Left lobe of liver (tissue), 2 donors: ENCODE data around the gene PABPC1L. TPM values are rescaled to one million over a fixed set of nuclear protein-coding genes. Genes with fewer than 3 reads are reported as not detected.

Experiments
- ATAC-seq: fragments of 200-7000 bp; cut with Tn5 transposase; one replicate; pipeline ENCODE4 v1.9.1; 2020; ENCODE audit warnings: mild to moderate bottlenecking, moderate library complexity
- DNase-seq: peaks from one replicate; pipeline ENCODE4 v3.0.0-alpha.2; 2020; ENCODE audit warnings: low spot score
- total RNA-seq: library from RNA; stranded (reverse); gene quantifications from one replicate; pipeline ENCODE4 v1.2.1, GENCODE V29; 2021
- donor health status: DM: no; HTN: no; CAD: no; lungs with moderate emphysema.
- donor health status: DM: no; HTN: yes; CAD: no.

Gene PABPC1L
- total RNA-seq, 1 donor from 2014 or later = 37.3 TPM

DNA sequence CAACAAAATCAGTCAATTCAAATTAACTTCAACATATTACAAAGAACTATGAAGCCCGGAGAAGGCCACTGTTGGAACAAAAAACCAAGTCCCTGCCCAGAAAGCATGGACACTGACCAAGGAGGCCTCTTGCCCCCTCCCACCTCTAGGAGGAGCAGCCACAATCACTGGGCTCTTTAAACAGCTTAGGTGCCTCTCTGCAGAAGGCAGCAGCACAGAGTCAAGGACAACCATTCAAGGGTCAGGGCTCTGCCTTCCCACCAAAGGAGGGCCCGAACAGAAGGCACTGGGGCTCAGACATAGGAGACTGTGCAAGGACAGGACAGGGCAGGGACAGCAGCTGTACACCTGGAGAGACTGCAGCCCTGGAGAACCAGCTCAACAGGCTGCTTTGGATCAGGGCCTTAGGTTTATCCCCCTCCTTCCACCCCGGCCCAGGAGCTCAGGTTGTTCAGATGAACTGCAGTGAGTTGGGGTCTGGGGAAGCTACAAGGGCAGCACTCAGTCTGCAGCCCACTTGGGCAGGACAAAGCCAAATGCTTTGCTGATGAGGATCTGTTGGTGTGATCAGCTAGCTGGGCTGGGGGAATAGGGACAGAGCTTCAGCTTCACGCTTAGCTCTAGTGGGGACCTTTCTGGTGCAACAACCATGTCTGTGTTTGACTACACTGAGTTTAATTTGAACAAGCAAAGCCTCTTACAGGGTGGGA is 32.6 kb downstream of the PABPC1L start:
- DNase-seq (no peak), ATAC-seq (no peak)

DNA sequence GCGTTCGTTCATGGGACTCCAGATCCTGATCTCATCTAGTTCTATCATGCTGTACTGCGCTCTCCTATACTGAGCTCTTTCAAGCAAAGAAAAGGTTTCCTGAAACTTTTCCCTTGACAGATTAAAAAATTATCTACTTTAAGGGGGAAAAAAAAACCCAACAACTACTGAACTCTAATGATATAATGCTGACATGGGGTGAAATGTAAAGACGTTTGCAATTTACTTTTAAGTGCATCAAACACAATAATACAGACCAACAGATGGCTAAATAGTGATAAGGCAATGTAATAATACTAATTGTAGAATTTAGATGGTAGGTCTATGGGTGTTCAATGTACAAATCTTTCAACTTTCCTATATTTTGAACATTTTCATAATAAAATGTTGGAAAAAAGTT is 34.0 kb downstream of the PABPC1L start:
- no peak for ATAC-seq
- no peak for DNase-seq

DNA sequence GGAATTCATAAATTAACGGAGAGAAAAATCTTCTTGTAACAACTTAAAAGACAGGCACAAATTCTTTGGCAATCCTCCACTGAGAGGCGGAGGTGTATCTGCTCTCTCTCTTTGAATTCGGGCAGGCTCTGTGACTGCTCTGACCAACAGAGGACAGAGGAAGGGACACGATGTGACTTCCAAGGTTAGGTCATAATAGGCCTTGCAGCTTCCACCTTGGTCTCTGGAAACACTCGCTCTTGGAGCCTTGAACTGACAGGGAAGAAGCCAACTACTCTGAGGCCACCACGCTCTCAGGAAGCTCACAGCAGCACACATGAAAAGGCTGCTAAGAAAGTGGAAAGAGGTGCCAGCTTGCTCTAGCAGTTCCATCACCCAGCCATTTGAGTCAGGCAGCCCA is 35.4 kb downstream of the PABPC1L start:
- DNase-seq (no peak), ATAC-seq (no peak)

DNA sequence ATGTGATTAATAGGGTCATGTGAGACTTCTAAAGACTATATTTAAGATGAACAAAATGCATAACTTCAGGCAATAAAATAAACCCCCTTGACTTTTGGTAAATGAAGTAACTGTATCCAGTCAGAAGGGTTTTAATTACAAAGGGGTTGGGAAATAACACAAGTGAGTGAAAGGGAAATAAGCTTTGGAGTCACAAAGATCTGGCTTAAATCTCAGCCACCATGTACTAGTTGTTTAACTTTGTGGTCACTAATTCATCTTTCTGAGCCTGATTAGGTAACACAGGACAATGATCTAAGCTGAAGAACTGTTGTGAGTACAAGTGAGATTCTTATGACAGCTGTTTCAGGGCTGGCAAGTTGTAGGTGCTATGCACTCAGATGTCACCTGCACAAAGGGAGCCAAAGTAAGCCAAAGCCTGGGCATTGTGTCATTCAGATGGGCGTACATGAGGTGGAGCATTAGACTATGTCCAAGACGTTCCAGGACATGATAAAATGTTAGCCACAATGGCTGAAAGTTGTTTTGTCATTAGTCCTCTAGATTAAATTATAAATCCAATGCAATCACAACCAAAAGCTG is 36.5 kb downstream of the PABPC1L start:
- DNase-seq (peak; percentile 68), ATAC-seq (peak; percentile 85)

DNA sequence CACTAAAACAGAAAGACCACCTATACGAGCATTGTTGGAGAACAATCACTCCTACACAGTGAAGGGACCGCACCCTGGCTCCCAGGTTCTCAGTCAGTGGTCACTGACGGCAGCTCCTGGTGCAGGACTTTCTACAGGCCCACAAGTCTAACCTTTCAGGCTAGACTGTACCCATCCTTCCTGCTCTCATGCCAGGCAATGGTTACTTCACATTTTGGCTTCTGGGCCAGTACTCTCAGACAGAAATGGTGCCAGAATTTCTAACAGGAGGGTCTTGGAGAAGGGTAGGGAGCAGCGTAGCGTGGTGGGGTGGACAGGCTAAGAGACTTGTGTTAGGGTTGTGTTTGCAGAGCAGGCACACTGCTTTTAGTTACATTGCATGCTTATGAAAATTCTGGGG is 38.2 kb downstream of the PABPC1L start:
- no peak for DNase-seq
- ATAC-seq = no peak

DNA sequence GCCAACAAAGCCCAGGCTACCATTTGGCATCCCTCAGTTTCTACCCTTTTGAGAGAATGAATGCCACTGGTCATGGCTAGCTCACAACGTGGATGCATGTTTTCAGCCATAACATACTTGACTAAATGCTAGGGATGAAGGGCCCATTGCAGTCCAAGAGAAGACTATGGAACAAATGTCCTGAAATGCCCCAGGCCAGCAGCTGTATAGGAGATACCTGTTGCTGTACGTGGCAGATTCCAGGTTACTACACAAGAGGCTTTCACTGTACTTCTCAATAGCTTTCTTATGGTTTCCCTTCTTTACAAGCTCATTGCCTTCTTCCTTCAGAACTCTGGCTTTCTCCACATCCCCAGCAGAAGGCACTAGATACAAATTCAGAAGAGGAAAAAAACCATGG is 38.7 kb downstream of the PABPC1L start:
- DNase-seq = no peak
- no peak for ATAC-seq

DNA sequence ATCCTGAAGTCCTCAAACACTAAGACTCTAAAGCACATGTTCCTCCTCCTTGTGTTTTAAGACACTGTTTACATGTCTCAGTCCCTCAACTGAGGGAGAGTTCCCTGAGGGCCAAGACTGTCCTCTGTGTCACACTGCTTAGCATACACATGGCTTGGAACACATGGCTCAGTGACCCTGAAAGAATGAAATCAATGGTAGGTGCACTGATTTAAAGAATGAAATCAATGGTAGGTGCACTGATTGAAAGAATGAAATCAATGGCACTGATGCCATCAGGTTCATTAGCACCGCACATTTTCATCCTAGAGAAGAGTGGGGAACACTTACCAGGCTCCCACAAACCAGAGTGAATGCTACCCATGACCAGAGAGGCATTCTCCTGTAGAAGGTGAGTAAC is 40.5 kb downstream of the PABPC1L start:
- DNase-seq (no peak), ATAC-seq (no peak)

DNA sequence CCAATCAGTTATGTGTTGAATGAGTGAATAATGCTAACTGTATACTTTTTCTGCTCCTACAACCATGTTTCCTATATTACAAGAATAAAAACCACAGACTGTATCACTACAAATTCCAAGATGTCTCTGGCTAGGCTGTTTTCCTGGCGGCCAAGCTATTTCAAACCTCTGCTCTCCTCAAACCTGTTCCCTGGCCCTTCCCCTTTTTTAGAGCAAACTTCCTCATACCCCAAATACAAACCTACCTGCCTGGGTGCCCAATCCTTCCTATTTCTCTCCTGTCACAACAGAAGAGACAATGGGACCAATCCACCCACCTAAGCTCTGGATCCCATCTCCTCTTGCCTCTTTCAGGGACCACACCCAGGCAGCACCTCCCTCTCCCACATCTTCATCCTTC is 42.9 kb downstream of the PABPC1L start:
- DNase-seq = no peak
- ATAC-seq = no peak

DNA sequence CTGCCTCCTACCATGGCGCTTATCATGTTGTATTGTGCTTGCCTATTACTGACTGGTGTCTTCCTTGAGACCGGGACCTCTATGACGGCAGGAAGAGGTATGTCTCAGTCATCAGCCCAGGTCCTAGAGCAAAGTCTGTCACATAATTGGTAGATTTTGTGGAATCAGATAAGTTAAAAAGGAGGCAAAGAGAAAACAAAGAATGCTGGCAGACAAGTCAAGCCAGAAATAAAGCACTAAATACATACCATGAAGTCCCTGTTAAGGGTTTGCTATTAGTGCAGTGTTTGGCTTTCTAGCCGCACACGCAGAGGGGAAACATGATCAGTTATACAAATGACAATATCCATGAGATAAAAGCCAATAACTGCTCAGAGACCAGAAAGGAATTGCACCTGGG is 44.4 kb downstream of the PABPC1L start:
- DNase-seq (no peak), ATAC-seq (no peak)

DNA sequence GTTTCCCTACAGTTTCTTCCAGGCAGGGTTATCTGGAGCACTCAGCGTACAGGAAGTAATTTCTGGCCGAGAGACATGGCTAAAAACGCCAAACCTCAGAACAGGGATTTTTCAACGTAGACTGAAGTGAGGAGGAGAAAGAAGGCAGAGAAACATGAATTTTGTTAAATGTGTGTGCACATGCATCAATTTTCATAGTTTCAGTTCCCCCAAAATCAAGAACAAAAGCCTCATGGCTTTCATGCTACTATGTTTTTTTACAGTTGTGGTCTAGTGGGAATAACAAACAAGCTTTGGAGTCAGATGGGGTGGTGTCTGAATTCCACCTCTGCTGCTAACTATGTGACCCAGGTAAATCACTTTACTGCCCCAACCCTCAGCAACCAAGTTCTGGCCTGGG is 45.4 kb downstream of the PABPC1L start:
- ATAC-seq (no peak), DNase-seq (no peak)

DNA sequence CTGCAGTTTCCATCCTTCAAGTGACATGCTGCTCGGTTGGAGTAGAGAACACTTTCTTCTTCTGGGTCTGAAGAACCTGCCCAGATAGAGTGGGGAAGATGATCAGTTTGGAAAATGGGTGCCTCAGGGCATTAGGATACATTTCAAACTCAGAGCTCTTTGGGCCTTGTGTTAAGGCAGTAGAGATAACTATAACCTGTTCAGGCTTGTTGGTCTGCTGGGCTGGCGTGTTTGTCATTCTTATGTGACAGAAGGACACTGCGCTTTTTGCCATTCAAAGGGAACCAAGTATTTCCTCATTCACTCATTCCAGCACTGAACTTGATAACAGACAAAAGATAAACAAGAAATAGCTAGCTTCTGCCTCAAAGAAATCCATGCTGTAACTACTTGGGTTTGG is 46.5 kb downstream of the PABPC1L start:
- no peak for ATAC-seq
- no peak for DNase-seq

DNA sequence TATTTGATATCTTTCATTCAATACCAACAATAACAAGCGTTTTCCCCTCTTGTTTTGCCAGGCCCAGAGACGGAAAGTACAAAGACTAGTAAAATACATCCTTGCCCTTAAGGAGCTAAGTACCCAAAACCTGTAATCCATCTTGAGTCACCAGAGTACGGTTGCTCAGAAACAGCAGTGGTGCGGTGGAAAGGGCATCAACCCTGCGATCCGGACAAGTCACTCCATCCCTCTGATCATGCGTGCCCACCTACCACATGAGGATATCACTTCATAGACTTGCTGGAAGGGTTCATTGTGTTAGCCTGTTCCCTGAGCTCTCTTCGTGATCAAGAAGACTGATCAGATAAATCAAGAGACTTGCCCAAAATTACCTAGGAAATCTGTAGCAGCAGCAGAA is 48.4 kb downstream of the PABPC1L start:
- ATAC-seq = no peak
- no peak for DNase-seq

DNA sequence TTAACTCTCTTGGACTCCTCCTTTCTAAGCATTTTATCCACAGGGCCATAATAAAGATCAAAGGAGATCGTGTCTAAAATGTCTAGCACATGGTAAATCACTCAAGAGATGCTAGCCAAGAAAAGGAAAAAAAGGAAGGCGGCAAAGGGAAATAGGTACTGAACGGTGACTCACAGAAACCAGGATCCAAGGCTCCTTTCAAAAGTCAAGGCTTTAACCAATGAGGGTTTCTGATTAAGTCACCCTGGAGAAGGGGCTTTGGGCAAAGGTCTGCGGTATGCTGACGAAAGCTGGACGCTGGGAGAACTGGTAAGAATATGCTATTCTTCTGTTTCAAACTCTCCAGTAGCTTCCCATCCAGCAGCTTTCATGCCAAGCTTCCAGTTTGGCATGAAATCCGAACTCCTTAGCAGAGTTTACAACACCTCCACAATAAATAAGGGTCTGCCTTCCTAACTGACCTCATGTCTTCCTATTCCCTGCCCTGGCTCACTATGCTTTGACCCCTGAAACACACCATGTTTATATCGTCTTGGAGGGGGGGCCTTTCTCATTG is 49.3 kb downstream of the PABPC1L start:
- DNase-seq = no peak
- no peak for ATAC-seq

DNA sequence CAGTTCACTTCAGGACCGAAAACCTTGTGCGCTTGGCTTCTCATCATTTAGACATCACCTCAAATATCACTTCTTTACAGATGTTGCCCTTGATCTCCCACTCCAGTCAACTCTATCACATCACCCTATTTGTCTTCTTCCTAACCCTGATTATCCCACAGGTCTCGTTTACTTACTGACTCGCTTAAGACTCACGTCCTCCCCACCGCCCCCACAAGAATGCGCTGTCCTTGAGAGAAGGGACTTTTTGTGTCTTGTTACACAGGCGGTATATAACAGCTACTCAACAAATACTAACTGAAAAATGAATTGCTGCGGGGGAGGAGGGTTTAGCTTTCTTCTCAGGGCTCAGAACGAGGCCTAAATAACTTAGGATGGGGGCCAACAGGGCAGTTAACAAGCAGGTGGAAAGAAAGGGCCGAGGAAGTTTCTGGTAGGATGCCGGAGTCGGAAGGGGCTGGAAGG is 49.8 kb downstream of the PABPC1L start:
- ATAC-seq (peak; percentile 4), DNase-seq (no peak)

DNA sequence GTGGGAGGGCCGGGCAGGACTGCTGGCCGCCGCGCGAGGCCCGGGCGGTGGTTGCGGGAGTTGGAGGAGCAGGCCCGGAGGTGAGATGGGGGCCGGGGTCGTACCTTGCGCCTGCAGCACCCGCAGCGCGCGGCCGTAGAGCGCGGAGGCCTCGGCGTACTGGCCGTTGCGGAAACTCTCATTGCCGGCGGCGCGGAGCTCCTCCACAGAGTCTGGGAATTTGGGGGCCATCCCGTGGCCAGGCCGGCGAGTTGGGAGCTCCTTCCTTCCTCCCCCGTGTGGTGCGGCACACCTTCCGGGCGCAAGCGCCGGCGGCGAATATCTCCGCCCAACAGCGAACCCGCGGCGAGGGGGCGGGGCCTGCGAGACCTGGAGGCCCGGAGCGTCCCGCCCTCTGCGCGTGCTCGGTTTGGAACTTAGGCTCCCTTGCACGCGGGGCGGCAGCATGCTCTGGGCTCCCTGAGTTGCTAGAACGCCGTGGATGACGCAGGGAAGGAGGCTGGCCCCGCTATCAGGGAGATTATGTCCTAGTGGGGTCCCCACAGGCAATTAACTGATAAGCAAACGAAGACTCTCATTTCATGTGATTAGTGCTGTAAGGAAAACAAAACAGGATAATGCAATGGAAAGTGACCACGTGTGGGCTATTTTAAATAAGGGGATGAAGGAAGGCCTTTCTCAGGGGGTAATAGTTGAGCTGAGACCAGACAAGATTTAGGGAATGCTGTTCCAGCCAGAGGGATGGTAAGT is 50.4 kb downstream of the PABPC1L start, which contains the start of gene TOMM34:
Gene TOMM34 (minus strand): TSS at position 295 of the 750 bp plus-strand sequence. CDS start 64 bp downstream, at position 231.
- ATAC-seq (peak; percentile 99), DNase-seq (peak; percentile 97)

DNA sequence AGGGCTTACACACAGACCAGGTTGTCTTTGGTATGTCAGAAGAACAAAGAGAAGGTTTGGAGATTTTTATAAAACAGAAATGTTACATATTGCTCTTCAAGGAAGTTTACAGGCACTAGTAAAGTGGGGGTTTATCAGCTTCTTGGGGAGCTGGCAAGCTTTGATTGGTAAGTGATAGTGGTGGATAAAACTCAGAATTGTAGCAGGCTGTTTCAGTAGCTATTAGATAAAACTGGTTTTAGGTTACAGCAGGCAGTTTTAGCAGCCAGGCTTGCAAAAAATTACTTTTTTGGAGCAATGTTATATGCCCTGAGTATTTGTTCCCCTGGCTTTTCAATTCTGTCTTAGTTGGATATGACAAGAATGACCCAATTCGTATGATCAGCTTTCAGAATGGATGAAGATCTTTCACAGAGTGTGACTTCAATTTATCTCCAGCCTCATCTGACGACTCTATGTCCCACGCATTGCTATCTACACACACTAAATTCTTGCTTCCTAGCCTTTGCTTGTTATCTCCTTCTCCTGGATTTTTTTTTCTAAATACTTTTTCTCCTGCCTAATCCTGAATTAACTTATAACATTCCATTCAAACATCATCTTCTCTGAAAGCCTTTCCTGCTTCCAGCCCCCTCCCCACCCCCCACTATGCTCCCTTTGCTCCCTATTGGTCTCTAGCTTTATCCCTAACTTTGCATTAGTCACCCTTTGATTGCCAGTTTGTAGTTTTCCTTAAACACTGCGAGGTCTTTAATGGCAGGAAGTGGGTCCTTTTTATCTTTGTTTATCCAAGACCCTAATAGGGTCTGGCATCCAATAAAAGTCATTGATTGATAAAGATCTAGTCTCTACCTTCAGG is 51.4 kb downstream of the PABPC1L start:
- no peak for DNase-seq
- no peak for ATAC-seq

DNA sequence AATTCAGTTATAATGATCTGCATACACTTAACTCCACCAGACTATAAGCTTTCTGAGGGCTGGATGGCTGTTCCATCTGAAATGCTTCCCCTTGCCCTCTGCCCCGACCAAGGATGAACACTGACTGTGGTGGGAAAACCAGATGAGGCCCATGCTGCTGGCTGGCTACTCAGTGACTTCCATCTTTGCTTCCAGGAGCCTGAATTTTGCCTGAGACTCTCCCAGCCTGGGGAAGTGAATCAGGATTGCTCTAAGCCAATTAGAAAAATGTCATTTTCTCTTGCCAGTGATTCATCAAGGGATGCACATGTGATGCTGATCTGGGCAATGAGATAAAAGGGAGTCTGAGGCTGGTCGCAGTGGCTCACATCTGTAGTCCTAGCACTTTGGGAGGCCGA is 52.0 kb downstream of the PABPC1L start:
- ATAC-seq (no peak), DNase-seq (no peak)

DNA sequence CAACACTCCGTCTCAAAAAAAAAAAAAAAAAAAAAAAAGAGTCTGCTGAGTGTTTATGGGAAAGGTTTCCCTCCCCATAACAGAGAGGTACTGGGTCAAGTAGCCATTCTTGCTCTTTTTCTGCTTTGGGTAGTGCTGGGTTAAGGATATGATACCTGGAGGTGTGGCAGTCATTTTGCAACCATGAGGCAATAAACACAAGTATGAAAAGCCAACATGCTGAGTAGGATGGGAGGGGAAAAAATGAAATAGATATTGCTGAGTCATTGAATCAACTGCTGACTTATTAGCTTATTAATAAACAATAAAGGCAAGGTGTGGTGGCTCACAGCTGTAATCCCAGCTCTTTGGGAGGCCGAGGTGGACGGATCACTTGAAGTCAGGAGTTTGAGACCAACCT is 52.6 kb downstream of the PABPC1L start:
- DNase-seq = no peak
- ATAC-seq = no peak

DNA sequence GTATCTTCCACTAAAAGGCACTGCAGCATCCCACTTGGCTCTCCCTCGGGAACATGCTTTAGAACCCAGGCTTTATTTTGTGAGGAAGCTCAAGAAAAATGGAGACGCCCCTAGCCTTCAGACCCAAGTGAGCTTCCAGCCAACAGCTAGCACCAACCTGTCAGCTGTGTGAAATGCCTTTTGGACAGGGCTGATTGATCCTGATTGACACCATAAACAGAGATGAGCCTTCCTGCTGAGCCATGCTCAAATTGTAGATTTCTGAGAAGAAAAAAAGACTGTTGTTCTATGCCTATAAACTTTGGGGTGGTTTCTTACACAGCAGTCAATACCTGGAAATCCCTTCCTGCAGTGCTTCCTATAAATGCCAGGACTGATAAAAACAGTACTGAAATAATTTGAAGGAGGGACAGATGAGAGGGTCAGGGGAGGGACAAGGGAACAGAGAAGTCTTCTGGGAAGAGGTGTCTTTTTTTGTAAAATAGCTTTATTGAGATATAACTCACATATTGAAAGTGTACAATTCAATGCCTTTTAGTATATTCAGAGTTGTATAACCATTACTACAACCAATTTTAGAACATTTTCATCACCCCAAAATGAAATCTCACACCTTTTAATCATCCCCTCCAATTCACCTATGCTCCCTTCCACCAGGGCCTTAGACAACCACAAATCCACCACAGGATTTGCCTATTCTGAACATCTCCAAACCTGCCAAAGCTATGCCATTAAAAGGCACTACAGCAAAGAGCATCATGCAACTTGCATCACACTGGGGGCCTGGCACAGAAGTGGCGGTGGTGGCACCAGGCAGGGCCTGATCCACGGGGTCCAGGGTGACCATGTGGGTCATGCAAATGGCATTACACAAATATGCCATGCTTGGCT is 53.7 kb downstream of the PABPC1L start:
- DNase-seq (no peak), ATAC-seq (no peak)

DNA sequence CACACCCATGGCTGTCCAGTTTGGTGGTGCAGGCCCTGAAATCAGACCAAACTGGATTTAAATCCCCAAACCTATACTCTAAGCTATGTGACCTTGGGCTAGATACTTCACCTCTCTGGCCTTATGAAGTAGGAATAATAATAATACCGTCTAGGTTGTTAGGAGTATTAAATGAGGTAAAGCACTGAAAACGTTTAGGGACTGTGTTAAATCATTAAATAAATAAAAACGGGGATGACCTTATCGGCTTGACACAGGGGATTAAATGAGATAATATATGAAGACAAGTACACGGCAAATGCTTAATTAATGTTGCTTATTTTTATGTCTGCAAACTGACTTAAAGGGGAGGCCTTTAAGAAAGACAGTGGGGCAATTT is 55.8 kb downstream of the PABPC1L start:
- ATAC-seq (no peak), DNase-seq (no peak)
